ENCODE measurements around the gene SLC35F6. TPM values are rescaled to one million over a fixed set of nuclear protein-coding genes. Genes with fewer than 3 reads are reported as not detected.

The SLC35F6 gene
- polyA plus RNA-seq, 1 donor from 2014 or later = 10.8 TPM

- Histone ChIP-seq H3K9me2 (ENCODE audit: insufficient read depth, low read length) (no peaks in the 10 kb centered on the region), H3K4me3 (ENCODE audit: low read length) (no peak overlapping the region)
These were observed 52.8 kb downstream of the SLC35F6 start for GRCh38 chr2:26816893-26817292.

DNA sequence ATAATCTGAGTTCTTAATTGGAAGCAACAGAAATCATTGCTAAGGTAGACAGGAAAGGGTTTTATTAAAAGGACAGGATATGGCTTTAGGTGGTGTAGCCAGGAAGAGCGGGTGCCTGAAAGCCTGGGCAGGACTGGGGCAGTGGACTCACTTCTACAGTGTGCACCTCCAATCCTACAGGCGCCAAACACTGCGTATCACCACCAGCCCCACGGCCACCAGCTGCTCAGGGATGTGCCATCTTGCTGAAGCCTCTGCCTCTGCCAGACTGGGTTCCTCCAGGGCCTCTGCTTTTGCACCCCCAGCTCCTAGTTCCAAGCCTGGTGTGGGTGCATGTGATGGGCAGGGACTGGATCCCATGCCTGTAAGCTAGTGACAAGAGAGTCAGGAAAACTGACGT lies 54.2 kb downstream of the SLC35F6 start:
- Histone ChIP-seq H3K9me3 (ENCODE audit: low read length) (no peaks in the 10 kb centered on the region), H3K9me2 (ENCODE audit: insufficient read depth, low read length) (no peaks in the 10 kb centered on the region), H3K27me3 (ENCODE audit: insufficient read depth, low read depth, low read length) (no peaks in the 10 kb centered on the region), H2AFZ (ENCODE audit: low read depth, low read length) (no peak overlapping the region), H3K27ac (ENCODE audit: low read length) (no peak overlapping the region), H3K79me2 (replicated peaks; ENCODE audit: insufficient read depth, low read length) (no peaks in the 10 kb centered on the region), H3K4me2 (ENCODE audit: low read length) (no peak overlapping the region), H3K4me3 (ENCODE audit: low read length) (no peak overlapping the region), H3K36me3 (ENCODE audit: insufficient read depth, low read length) (no peaks in the 10 kb centered on the region), H4K20me1 (ENCODE audit: insufficient read depth) (no peaks in the 10 kb centered on the region), H3F3A (ENCODE audit: insufficient read depth, low read length, poor library complexity, severe bottlenecking) (no peaks in the 10 kb centered on the region), H3K9ac (ENCODE audit: low read length) (no peak overlapping the region)
- no peak for TF ChIP-seq TAF1 (IDR thresholded peaks at IDR 0.05; ENCODE audit: low read depth)
- TF ChIP-seq EP300 (conservative IDR thresholded peaks at IDR 0.05; ENCODE audit: poor library complexity, severe bottlenecking) = no peak
- no peak for TF ChIP-seq RAD21 (conservative IDR thresholded peaks at IDR 0.05)
- TF ChIP-seq, protein P1, sequence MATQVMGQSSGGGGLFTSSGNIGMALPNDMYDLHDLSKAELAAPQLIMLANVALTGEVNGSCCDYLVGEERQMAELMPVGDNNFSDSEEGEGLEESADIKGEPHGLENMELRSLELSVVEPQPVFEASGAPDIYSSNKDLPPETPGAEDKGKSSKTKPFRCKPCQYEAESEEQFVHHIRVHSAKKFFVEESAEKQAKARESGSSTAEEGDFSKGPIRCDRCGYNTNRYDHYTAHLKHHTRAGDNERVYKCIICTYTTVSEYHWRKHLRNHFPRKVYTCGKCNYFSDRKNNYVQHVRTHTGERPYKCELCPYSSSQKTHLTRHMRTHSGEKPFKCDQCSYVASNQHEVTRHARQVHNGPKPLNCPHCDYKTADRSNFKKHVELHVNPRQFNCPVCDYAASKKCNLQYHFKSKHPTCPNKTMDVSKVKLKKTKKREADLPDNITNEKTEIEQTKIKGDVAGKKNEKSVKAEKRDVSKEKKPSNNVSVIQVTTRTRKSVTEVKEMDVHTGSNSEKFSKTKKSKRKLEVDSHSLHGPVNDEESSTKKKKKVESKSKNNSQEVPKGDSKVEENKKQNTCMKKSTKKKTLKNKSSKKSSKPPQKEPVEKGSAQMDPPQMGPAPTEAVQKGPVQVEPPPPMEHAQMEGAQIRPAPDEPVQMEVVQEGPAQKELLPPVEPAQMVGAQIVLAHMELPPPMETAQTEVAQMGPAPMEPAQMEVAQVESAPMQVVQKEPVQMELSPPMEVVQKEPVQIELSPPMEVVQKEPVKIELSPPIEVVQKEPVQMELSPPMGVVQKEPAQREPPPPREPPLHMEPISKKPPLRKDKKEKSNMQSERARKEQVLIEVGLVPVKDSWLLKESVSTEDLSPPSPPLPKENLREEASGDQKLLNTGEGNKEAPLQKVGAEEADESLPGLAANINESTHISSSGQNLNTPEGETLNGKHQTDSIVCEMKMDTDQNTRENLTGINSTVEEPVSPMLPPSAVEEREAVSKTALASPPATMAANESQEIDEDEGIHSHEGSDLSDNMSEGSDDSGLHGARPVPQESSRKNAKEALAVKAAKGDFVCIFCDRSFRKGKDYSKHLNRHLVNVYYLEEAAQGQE (IDR thresholded peaks at IDR 0.05; ENCODE audit: borderline replicate concordance) = no peak
- no peak for TF ChIP-seq EZH2 (IDR thresholded peaks at IDR 0.05; ENCODE audit: borderline replicate concordance, insufficient read depth, low read length, poor library complexity, severe bottlenecking)
- no peak for TF ChIP-seq CTCF (IDR thresholded peaks at IDR 0.05; ENCODE audit: poor library complexity, severe bottlenecking)
- TF ChIP-seq POLR2AphosphoS5 (IDR thresholded peaks at IDR 0.05) = no peak
- TF ChIP-seq MXI1 (conservative IDR thresholded peaks at IDR 0.05; ENCODE audit: poor library complexity, severe bottlenecking) = no peak
- no peak for TF ChIP-seq SMC3 (conservative IDR thresholded peaks at IDR 0.05; ENCODE audit: poor library complexity)

More at GRCh38 chr2:26816893-26817292, 52.8 kb downstream of the SLC35F6 start:
- Histone ChIP-seq H3K9me3 (ENCODE audit: low read length) (no peaks in the 10 kb centered on the region), H2AFZ (ENCODE audit: low read depth, low read length) (no peak overlapping the region), H3K79me2 (replicated peaks; ENCODE audit: insufficient read depth, low read length) (no peaks in the 10 kb centered on the region), H3F3A (ENCODE audit: insufficient read depth, low read length, poor library complexity, severe bottlenecking) (no peaks in the 10 kb centered on the region), H4K20me1 (ENCODE audit: insufficient read depth) (no peaks in the 10 kb centered on the region), H3K27me3 (ENCODE audit: insufficient read depth, low read depth, low read length) (no peaks in the 10 kb centered on the region), H3K27ac (ENCODE audit: low read length) (no peak overlapping the region), H3K9ac (ENCODE audit: low read length) (no peak overlapping the region), H3K4me2 (ENCODE audit: low read length) (no peak overlapping the region), H3K36me3 (ENCODE audit: insufficient read depth, low read length) (no peaks in the 10 kb centered on the region)
- TF ChIP-seq MXI1 (conservative IDR thresholded peaks at IDR 0.05; ENCODE audit: poor library complexity, severe bottlenecking) = no peak
- TF ChIP-seq SMC3 (conservative IDR thresholded peaks at IDR 0.05; ENCODE audit: poor library complexity) = no peak
- no peak for TF ChIP-seq EZH2 (IDR thresholded peaks at IDR 0.05; ENCODE audit: borderline replicate concordance, insufficient read depth, low read length, poor library complexity, severe bottlenecking)
- no peak for TF ChIP-seq EP300 (conservative IDR thresholded peaks at IDR 0.05; ENCODE audit: poor library complexity, severe bottlenecking)
- TF ChIP-seq POLR2AphosphoS5 (IDR thresholded peaks at IDR 0.05) = no peak
- no peak for TF ChIP-seq TAF1 (IDR thresholded peaks at IDR 0.05; ENCODE audit: low read depth)
- no peak for TF ChIP-seq RAD21 (conservative IDR thresholded peaks at IDR 0.05)
- TF ChIP-seq CTCF (IDR thresholded peaks at IDR 0.05; ENCODE audit: poor library complexity, severe bottlenecking) = no peak
